ENCODE results near the gene CACNA1E. TPM values are rescaled to one million over a fixed set of nuclear protein-coding genes. Genes with fewer than 3 reads are reported as not detected.
A peak's percentile ranks its signal among the peaks of the same experiment; 100 is the strongest.

CACNA1E gene
- total and polyA plus RNA-seq, 9 donors, result 0.17 to 0.70 (median 0.38) TPM

DNA sequence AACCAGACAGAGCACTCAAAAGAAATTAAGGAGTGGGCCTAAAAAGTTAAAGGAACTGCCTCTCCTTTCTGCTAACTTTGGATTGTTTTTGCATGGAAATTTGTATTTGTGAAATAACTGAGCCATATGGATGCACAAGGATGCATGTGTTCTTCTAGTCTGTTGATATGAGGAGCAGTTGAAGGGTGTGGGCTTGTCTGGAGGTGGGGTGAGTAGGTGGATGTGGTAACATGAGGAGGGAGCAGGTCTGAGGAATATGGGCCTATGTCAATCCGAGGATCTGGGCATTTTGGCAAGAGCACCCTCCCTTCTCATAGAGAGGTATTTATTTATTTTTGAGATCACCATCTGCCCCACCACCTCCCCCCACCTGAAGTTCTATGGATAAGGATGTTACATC, 13.4 kb downstream of the CACNA1E start:
- no peaks in the 10 kb centered on the region for H3K36me3 ChIP-seq (ENCODE audit: control insufficient read depth, insufficient read depth, low read length)
- no peak overlapping the region for H3K27ac ChIP-seq (ENCODE audit: low read length)
- peaks cover under 1% of the 10 kb centered on the region for H3K4me1 ChIP-seq (ENCODE audit: control insufficient read depth, insufficient read depth, low read length)
- H3K4me3 ChIP-seq (ENCODE audit: low read length), result no peak overlapping the region
- DNase-seq, result no peak
- H3K27me3 ChIP-seq (ENCODE audit: control insufficient read depth, insufficient read depth, low read length), result peaks cover 16% of the 10 kb centered on the region
- WGBS (ENCODE audit: insufficient coverage), result no CpG with 5 or more reads among the region's 1 CpG
- no peaks in the 10 kb centered on the region for H3K9me3 ChIP-seq (replicated peaks; ENCODE audit: control insufficient read depth, low read depth, low read length)

GRCh38 chr1:181497870-181498269, 14.6 kb downstream of the CACNA1E start:
- Histone ChIP-seq H3K4me3 (ENCODE audit: low read length) (no peak overlapping the region), H3K9me3 (replicated peaks; ENCODE audit: control insufficient read depth, low read depth, low read length) (no peaks in the 10 kb centered on the region), H3K27me3 (ENCODE audit: control insufficient read depth, insufficient read depth, low read length) (peaks cover 17% of the 10 kb centered on the region), H3K27ac (ENCODE audit: low read length) (no peak overlapping the region), H3K4me1 (ENCODE audit: control insufficient read depth, insufficient read depth, low read length) (no peaks in the 10 kb centered on the region), H3K36me3 (ENCODE audit: control insufficient read depth, insufficient read depth, low read length) (no peaks in the 10 kb centered on the region)
- 100% methylated on average over 2 of the region's 6 CpGs for WGBS (ENCODE audit: insufficient coverage)
- no peak for DNase-seq

GRCh38 chr1:181499825-181500224, 16.5 kb downstream of the CACNA1E start:
- no peaks in the 10 kb centered on the region for H3K36me3 ChIP-seq (ENCODE audit: control insufficient read depth, insufficient read depth, low read length)
- H3K27ac ChIP-seq (ENCODE audit: low read length), result no peak overlapping the region
- 70% methylated on average over 2 of the region's 4 CpGs for WGBS (ENCODE audit: insufficient coverage)

DNA sequence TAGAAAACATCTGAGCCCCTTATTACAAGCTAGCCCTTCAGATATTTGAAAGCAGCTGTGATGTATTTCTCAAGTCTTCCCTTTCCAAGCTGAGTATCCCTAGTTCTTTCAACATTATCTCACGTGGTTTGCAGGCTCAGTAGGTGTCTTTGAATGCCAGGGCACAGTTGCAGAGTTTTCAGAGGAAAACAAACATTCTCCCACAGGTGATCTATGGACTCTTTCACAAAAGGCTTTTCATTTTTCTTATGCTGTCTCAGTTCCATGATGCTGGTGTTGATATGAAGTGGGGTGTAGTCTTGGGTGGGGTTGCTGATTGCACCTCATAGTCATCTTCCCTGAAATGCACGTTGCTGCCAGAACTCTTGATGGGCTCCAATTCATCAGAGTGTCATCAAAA, 17.3 kb downstream of the CACNA1E start:
- H3K4me1 ChIP-seq (ENCODE audit: control insufficient read depth, insufficient read depth, low read length), result peaks cover 11% of the 10 kb centered on the region
- peaks cover 15% of the 10 kb centered on the region for H3K27me3 ChIP-seq (ENCODE audit: control insufficient read depth, insufficient read depth, low read length)
- no CpG with 5 or more reads among the region's 2 CpGs for WGBS (ENCODE audit: insufficient coverage)
- H3K9me3 ChIP-seq (replicated peaks; ENCODE audit: control insufficient read depth, low read depth, low read length), result no peaks in the 10 kb centered on the region
- H3K4me3 ChIP-seq (ENCODE audit: low read length), result no peak overlapping the region
- H3K27ac ChIP-seq (ENCODE audit: low read length), result no peak overlapping the region
- DNase-seq, result no peak
- H3K36me3 ChIP-seq (ENCODE audit: control insufficient read depth, insufficient read depth, low read length), result no peaks in the 10 kb centered on the region

More at GRCh38 chr1:181499825-181500224, 16.5 kb downstream of the CACNA1E start:
- peaks cover 15% of the 10 kb centered on the region for H3K27me3 ChIP-seq (ENCODE audit: control insufficient read depth, insufficient read depth, low read length)
- peaks cover 11% of the 10 kb centered on the region for H3K4me1 ChIP-seq (ENCODE audit: control insufficient read depth, insufficient read depth, low read length)
- no peaks in the 10 kb centered on the region for H3K9me3 ChIP-seq (replicated peaks; ENCODE audit: control insufficient read depth, low read depth, low read length)
- H3K4me3 ChIP-seq (ENCODE audit: low read length), result no peak overlapping the region
- no peak for DNase-seq

DNA sequence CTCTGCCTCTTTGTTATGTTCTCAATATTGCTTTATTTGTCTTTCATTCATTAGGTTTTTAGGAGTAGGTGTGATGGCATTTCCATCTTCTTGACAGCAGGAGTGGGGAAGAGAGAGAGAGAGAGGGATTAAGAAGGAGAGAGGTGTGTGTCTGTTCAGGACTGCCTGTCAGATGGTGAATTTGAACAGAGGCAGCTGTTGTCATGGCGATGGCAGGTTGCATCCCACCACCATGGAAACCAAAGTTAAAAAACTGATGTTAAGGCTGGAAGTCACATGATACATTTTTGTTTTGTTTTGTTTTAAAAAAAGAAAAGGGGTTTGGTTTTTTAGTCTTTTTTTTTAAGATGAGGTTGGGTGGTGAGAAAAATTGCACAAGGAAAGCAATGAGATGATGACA, 18.3 kb downstream of the CACNA1E start:
- Histone ChIP-seq H3K9me3 (replicated peaks; ENCODE audit: control insufficient read depth, low read depth, low read length) (no peaks in the 10 kb centered on the region), H3K27me3 (ENCODE audit: control insufficient read depth, insufficient read depth, low read length) (peaks cover 15% of the 10 kb centered on the region), H3K27ac (ENCODE audit: low read length) (no peak overlapping the region), H3K36me3 (ENCODE audit: control insufficient read depth, insufficient read depth, low read length) (no peaks in the 10 kb centered on the region), H3K4me1 (ENCODE audit: control insufficient read depth, insufficient read depth, low read length) (peaks cover 11% of the 10 kb centered on the region), H3K4me3 (ENCODE audit: low read length) (no peak overlapping the region)
- WGBS (ENCODE audit: insufficient coverage), result 100% methylated on average over 1 of the region's 1 CpG
- no peak for DNase-seq

DNA sequence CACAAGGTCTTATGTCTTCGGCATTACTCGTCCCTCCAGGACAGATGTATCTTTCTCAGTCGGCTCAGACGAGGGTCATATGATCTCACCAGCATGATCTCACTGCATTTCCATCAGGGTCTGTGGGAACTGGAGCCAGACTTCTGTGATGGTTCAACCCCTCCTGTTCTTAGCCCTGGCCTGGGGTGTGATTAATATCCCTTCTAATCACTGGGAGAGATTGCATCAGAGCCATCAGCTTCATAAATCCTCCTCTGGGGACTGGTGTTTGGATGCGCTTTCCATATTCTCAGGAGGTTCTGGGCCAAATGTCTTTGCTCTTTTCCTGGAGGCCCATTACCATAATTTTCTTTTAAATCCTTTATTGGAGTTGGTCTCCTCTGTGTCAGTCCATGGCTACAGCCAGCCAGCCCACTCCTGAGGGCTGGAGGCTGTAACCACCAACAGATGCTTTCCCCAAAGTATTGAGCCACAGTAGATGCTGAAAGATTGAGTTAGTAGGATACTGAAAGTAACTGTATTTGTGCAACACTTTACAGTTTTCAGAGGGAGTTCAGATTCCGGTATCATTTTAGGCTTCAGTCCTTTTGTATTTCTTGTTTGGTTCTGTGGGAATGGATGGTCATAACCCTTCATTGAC, 20.0 kb downstream of the CACNA1E start:
- Histone ChIP-seq H3K4me1 (ENCODE audit: control insufficient read depth, insufficient read depth, low read length) (peaks cover 11% of the 10 kb centered on the region), H3K27me3 (ENCODE audit: control insufficient read depth, insufficient read depth, low read length) (peaks cover 12% of the 10 kb centered on the region), H3K4me3 (ENCODE audit: low read length) (no peak overlapping the region), H3K27ac (ENCODE audit: low read length) (no peak overlapping the region), H3K36me3 (ENCODE audit: control insufficient read depth, insufficient read depth, low read length) (no peaks in the 10 kb centered on the region), H3K9me3 (replicated peaks; ENCODE audit: control insufficient read depth, low read depth, low read length) (no peaks in the 10 kb centered on the region)
- DNase-seq, result peak; percentile 91
- WGBS (ENCODE audit: insufficient coverage), result 33% methylated on average over 1 of the region's 6 CpGs

DNA sequence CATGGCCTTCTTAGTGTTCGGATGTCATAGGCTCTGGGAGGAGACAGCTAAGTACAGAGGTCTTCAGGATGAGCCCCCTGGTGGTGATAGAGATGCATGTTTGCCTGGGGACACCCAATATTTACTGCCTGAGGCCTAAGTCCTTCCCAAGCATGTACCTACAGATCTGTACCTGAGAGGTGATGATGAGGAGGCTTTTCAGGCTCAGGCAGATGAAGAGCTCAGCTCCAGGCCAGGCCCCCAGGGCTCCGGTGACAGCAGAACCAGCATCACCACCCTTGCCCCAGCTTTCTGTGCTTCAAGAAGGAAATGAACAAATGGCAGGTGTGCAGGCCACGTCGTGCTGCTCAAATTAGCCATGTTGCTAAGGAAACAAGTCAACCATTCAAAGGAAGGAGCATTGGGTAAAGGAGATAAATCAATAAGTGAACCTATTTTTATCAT, 21.1 kb downstream of the CACNA1E start:
- WGBS (ENCODE audit: insufficient coverage), result 80% methylated on average over 2 of the region's 4 CpGs
- H3K27me3 ChIP-seq (ENCODE audit: control insufficient read depth, insufficient read depth, low read length), result peaks cover 9% of the 10 kb centered on the region
- H3K9me3 ChIP-seq (replicated peaks; ENCODE audit: control insufficient read depth, low read depth, low read length), result no peaks in the 10 kb centered on the region
- H3K4me3 ChIP-seq (ENCODE audit: low read length), result no peak overlapping the region
- peak; percentile 39 for DNase-seq
- peaks cover 11% of the 10 kb centered on the region for H3K4me1 ChIP-seq (ENCODE audit: control insufficient read depth, insufficient read depth, low read length)
- no peak overlapping the region for H3K27ac ChIP-seq (ENCODE audit: low read length)
- H3K36me3 ChIP-seq (ENCODE audit: control insufficient read depth, insufficient read depth, low read length), result no peaks in the 10 kb centered on the region

GRCh38 chr1:181506563-181507353, 23.4 kb downstream of the CACNA1E start:
- WGBS (ENCODE audit: insufficient coverage), result 100% methylated on average over 1 of the region's 5 CpGs
- DNase-seq, result no peak
- H3K27me3 ChIP-seq (ENCODE audit: control insufficient read depth, insufficient read depth, low read length), result peaks cover 4% of the 10 kb centered on the region
- no peaks in the 10 kb centered on the region for H3K36me3 ChIP-seq (ENCODE audit: control insufficient read depth, insufficient read depth, low read length)
- no peak overlapping the region for H3K4me3 ChIP-seq (ENCODE audit: low read length)
- no peak overlapping the region for H3K27ac ChIP-seq (ENCODE audit: low read length)
- H3K9me3 ChIP-seq (replicated peaks; ENCODE audit: control insufficient read depth, low read depth, low read length), result no peaks in the 10 kb centered on the region
- peaks cover 11% of the 10 kb centered on the region for H3K4me1 ChIP-seq (ENCODE audit: control insufficient read depth, insufficient read depth, low read length)

DNA sequence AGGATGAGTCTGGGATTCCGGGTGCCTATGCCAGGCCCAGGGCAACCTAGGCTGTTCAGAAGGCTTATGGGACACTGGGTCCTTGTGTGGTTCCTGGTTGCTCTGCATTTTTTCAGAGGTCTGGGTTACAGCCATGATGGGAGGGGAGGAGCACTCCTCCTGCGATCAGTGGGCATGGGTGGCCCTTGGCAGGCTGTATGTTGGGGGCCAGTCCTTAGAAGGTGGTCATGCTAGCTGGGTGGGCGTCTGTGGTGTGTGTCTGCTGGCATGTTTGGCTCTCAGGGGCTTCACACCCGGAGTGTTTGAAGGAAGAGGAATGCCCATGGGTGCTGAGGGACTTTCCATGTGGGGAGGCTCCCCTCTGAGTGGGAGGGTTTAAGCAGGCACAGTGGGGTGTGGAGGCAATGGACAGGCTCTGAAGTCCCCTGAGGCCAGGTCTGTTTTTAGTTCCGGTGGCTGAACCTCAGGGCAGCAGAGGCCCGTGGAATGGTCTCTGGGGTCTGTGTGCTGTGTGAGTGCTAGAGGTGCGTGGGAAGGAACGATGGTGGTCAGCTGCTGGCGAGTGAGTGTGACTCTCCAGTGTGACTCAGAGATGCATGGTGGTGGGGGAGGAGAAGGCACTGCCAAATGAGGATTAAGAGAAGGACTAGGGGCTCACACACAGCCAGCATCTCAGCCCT, 25.3 kb downstream of the CACNA1E start:
- WGBS (ENCODE audit: insufficient coverage), result 70% methylated on average over 9 of the region's 9 CpGs
- H3K9me3 ChIP-seq (replicated peaks; ENCODE audit: control insufficient read depth, low read depth, low read length), result no peaks in the 10 kb centered on the region
- no peaks in the 10 kb centered on the region for H3K36me3 ChIP-seq (ENCODE audit: control insufficient read depth, insufficient read depth, low read length)
- DNase-seq, result no peak
- peaks cover 7% of the 10 kb centered on the region for H3K4me1 ChIP-seq (ENCODE audit: control insufficient read depth, insufficient read depth, low read length)
- peaks cover 2% of the 10 kb centered on the region for H3K27me3 ChIP-seq (ENCODE audit: control insufficient read depth, insufficient read depth, low read length)
- no peak overlapping the region for H3K4me3 ChIP-seq (ENCODE audit: low read length)
- H3K27ac ChIP-seq (ENCODE audit: low read length), result no peak overlapping the region

- no peak overlapping the region for H3K27ac ChIP-seq (ENCODE audit: low read length)
- H3K36me3 ChIP-seq (ENCODE audit: control insufficient read depth, insufficient read depth, low read length), result no peaks in the 10 kb centered on the region
- H3K4me3 ChIP-seq (ENCODE audit: low read length), result no peak overlapping the region
- no peak for DNase-seq
- H3K9me3 ChIP-seq (replicated peaks; ENCODE audit: control insufficient read depth, low read depth, low read length), result no peaks in the 10 kb centered on the region
- WGBS (ENCODE audit: insufficient coverage), result 89% methylated on average over 1 of the region's 4 CpGs
- no peaks in the 10 kb centered on the region for H3K4me1 ChIP-seq (ENCODE audit: control insufficient read depth, insufficient read depth, low read length)
- peaks cover 2% of the 10 kb centered on the region for H3K27me3 ChIP-seq (ENCODE audit: control insufficient read depth, insufficient read depth, low read length)
Measured at GRCh38 chr1:181513786-181514297, 30.5 kb downstream of the CACNA1E start.

Measured in muscle of leg (tissue), 11 donors.